Right lobe of liver (tissue), 4 donors: ENCODE measurements around the gene TAS2R60.

ENCODE experiments used
- POLR2A ChIP-seq: fragments of 450-650 bp; IDR thresholded peaks from one replicate; pipeline ENCODE4 v1.6.1; 2017; ENCODE audit warnings: antibody characterized with exemption, mild to moderate bottlenecking
- TF ChIP-seq, protein P1 (sequence below), 4 donors: fragments of 200-600 bp in 3 of 4; fragments of 450-650 bp in 1 of 4; IDR thresholded peaks; one replicate each; pipeline versions ENCODE4 v1.5.1 to v1.8.0; 2016 to 2022; ENCODE audit warnings: antibody characterized with exemption in 4 of 4, mild to moderate bottlenecking in 2 of 4
- donor health status: DM: no; HTN: no; CAD: no.
- donor health status: DM: no; HTN: no; CAD: no.
- donor health status: DM: no; HTN: yes; CAD: no.

DNA sequence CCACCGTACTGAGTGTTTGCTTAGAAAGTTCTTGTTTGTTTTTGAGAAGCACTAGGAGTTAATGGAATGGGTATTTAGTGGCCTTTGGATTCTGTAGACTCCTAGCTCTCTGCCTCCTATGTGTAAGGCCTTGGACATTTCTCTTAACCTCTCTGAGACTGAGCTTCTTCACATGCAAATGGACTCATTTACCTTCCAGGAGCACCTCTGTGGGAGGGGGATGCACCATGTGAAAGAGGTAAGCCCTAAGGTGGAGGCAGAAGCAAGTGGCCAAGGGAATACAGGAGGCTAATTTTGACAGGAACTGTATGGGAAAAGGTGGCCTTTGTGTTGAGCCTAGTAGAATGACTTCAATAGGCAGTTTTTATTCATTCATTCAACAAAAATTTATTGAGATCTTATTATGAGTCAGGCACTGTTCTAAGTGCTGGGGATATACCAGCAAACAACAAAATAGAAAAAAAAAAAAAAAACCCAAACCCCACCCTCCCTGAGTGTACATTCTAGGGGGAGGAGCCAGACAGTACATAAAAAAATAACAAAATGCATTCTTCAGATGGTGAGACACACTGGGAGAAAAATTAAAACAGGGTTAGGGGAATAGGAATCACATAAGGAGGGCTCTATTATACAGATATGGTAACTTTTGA, 25.4 kb upstream of the TAS2R60 start:
- TF ChIP-seq, protein P1, sequence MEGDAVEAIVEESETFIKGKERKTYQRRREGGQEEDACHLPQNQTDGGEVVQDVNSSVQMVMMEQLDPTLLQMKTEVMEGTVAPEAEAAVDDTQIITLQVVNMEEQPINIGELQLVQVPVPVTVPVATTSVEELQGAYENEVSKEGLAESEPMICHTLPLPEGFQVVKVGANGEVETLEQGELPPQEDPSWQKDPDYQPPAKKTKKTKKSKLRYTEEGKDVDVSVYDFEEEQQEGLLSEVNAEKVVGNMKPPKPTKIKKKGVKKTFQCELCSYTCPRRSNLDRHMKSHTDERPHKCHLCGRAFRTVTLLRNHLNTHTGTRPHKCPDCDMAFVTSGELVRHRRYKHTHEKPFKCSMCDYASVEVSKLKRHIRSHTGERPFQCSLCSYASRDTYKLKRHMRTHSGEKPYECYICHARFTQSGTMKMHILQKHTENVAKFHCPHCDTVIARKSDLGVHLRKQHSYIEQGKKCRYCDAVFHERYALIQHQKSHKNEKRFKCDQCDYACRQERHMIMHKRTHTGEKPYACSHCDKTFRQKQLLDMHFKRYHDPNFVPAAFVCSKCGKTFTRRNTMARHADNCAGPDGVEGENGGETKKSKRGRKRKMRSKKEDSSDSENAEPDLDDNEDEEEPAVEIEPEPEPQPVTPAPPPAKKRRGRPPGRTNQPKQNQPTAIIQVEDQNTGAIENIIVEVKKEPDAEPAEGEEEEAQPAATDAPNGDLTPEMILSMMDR (IDR thresholded peaks at IDR 0.05) = no peak
- TF ChIP-seq POLR2A = no peak
